ENCODE measurements around the gene UGT1A9. TPM values are rescaled to one million over a fixed set of nuclear protein-coding genes. Genes with fewer than 3 reads are reported as not detected.

UGT1A9 gene
- polyA plus RNA-seq, 1 experiment: not detected

GRCh38 chr2:233680361-233681045 lies 8.8 kb downstream of the UGT1A9 start:
- H3K27ac ChIP-seq (ENCODE audit: low read depth, low read length): no peak overlapping the region
- POLR2A ChIA-PET: no interaction called here
- no peak for DNase-seq (ENCODE audit: low read depth, low spot score)
- TF ChIP-seq CTCF (IDR thresholded peaks at IDR 0.05; ENCODE audit: low read depth, low read length): no peak
- H3K27me3 ChIP-seq (ENCODE audit: control insufficient read depth, insufficient read depth, low read length): no peaks in the 10 kb centered on the region
- CTCF ChIA-PET: no interaction called here
- H3K9me3 ChIP-seq (ENCODE audit: control insufficient read depth, insufficient read depth, low read length): no peaks in the 10 kb centered on the region
- no peak overlapping the region for H3K4me3 ChIP-seq (ENCODE audit: low read depth, low read length)

GRCh38 chr2:233681521-233682099 lies 9.9 kb downstream of the UGT1A9 start, which contains the start of gene UGT1A7:
UGT1A7 (plus strand) TSS chr2:233681901; CDS start chr2:233681938, 37 bp downstream.
- CTCF ChIA-PET: no interaction called here
- Histone ChIP-seq H3K4me3 (ENCODE audit: low read depth, low read length) (no peak within 1 kb of the TSS), H3K9me3 (ENCODE audit: control insufficient read depth, insufficient read depth, low read length) (no peaks in the 10 kb centered on the region), H3K27me3 (ENCODE audit: control insufficient read depth, insufficient read depth, low read length) (no peaks in the 10 kb centered on the region), H3K27ac (ENCODE audit: low read depth, low read length) (no peak within 1 kb of the TSS)
- POLR2A ChIA-PET: no interaction called here
- no peak for DNase-seq (ENCODE audit: low read depth, low spot score)
- no peak for TF ChIP-seq CTCF (IDR thresholded peaks at IDR 0.05; ENCODE audit: low read depth, low read length)

- no peak for TF ChIP-seq CTCF (IDR thresholded peaks at IDR 0.05; ENCODE audit: low read depth, low read length)
- DNase-seq (ENCODE audit: low read depth, low spot score): no peak
- H3K4me3 ChIP-seq (ENCODE audit: low read depth, low read length): no peak overlapping the region
- no peak overlapping the region for H3K27ac ChIP-seq (ENCODE audit: low read depth, low read length)
- POLR2A ChIA-PET: no interaction called here
- CTCF ChIA-PET: no interaction called here
- H3K27me3 ChIP-seq (ENCODE audit: control insufficient read depth, insufficient read depth, low read length): peaks cover 3% of the 10 kb centered on the region
- H3K9me3 ChIP-seq (ENCODE audit: control insufficient read depth, insufficient read depth, low read length): no peaks in the 10 kb centered on the region
Measured at GRCh38 chr2:233684640-233685039, 12.9 kb downstream of the UGT1A9 start.

GRCh38 chr2:233686928-233687327 lies 15.2 kb downstream of the UGT1A9 start:
- Histone ChIP-seq H3K9me3 (ENCODE audit: control insufficient read depth, insufficient read depth, low read length) (no peaks in the 10 kb centered on the region), H3K27ac (ENCODE audit: low read depth, low read length) (no peak overlapping the region), H3K4me3 (ENCODE audit: low read depth, low read length) (no peak overlapping the region), H3K27me3 (ENCODE audit: control insufficient read depth, insufficient read depth, low read length) (peaks cover 3% of the 10 kb centered on the region)
- ChIA-PET POLR2A (no interaction called here), CTCF (no interaction called here)
- no peak for TF ChIP-seq CTCF (IDR thresholded peaks at IDR 0.05; ENCODE audit: low read depth, low read length)
- no peak for DNase-seq (ENCODE audit: low read depth, low spot score)

GRCh38 chr2:233688341-233688740 lies 16.6 kb downstream of the UGT1A9 start:
- peaks cover 3% of the 10 kb centered on the region for H3K27me3 ChIP-seq (ENCODE audit: control insufficient read depth, insufficient read depth, low read length)
- ChIA-PET CTCF (no interaction called here), POLR2A (no interaction called here)
- no peak overlapping the region for H3K4me3 ChIP-seq (ENCODE audit: low read depth, low read length)
- DNase-seq (ENCODE audit: low read depth, low spot score): no peak
- no peak for TF ChIP-seq CTCF (IDR thresholded peaks at IDR 0.05; ENCODE audit: low read depth, low read length)
- H3K9me3 ChIP-seq (ENCODE audit: control insufficient read depth, insufficient read depth, low read length): no peaks in the 10 kb centered on the region
- H3K27ac ChIP-seq (ENCODE audit: low read depth, low read length): no peak overlapping the region

Measured in AG04450 (cell line).